GM12878 (cell line): Measurements from ENCODE around the gene INPP5D. TPM values are rescaled to one million over a fixed set of nuclear protein-coding genes. Genes with fewer than 3 reads are reported as not detected.

Experiments used
- ATAC-seq: fragments of 200-7000 bp; cut with Tn5 transposase; 3 replicates; pipeline ENCODE4 v1.9.1; 2020; ENCODE audit warnings: mild to moderate bottlenecking, moderate library complexity
- BruUV-seq: library from RNA; stranded (reverse); fragments of 400-500 nt; replicated peaks from 2 replicates; lab custom pipeline; 2021; lab: Mats Ljungman, UMichigan
- CTCF ChIA-PET: fragments of 300-600 bp; sonication (Branson Sonifier 250); formaldehyde crosslinking; extraction: SDS; loops from one replicate; lab custom pipeline; 2021; ENCODE audit warnings: inconsistent platforms; lab: Yijun Ruan, JAX
- POLR2A ChIA-PET: fragments of 350-600 bp; formaldehyde crosslinking; extraction: SDS; loops from one replicate; lab custom pipeline; 2021; ENCODE audit warnings: inconsistent platforms; lab: Charles Lee
- RAD21 ChIA-PET: fragments of 300-600 bp; sonication (Branson Sonifier 250); formaldehyde crosslinking; loops from one replicate; lab custom pipeline; 2023; ENCODE audit warnings: antibody characterized with exemption; ENCODE audit not compliant: unreplicated experiment; lab: Charles Lee
- SMC1A ChIA-PET: fragments of 300-600 bp; sonication (Branson Sonifier 250); formaldehyde crosslinking; loops from one replicate; lab custom pipeline; 2023; ENCODE audit not compliant: unreplicated experiment, uncharacterized antibody; lab: Charles Lee
- DNase-seq: peaks from one replicate; pipeline ENCODE4 v3.0.0-alpha.2; 2011; ENCODE audit warnings: low read depth, low spot score
- FAIRE-seq: peaks from 3 replicates; lab custom pipeline; 2011; peaks lifted over from hg19 to GRCh38; lab: Jason Lieb, UNC
- H2AFZ ChIP-seq: 2 replicates; pipeline ENCODE4 v1.6.0; 2011; ENCODE audit warnings: low read depth, low read length, control low read depth; ENCODE audit not compliant: control insufficient read depth
- H3K27ac ChIP-seq: 2 replicates; pipeline ENCODE4 v1.5.1; 2011; ENCODE audit warnings: control low read depth; ENCODE audit not compliant: control insufficient read depth, insufficient read depth
- H3K27me3 ChIP-seq, 2 experiments: replicated peaks in 1 of 2; 2 replicates each; pipeline versions ENCODE4 v1.6.0 to v1.6.1; 2011; ENCODE audit warnings: low read length in 1 of 2; ENCODE audit not compliant: control insufficient read depth in 2 of 2, insufficient read depth in 2 of 2
- H3K36me3 ChIP-seq, 2 experiments: 2 replicates each; pipeline ENCODE4 v1.5.1; 2011; ENCODE audit warnings: low read length in 1 of 2; ENCODE audit not compliant: control insufficient read depth in 2 of 2, insufficient read depth in 2 of 2
- H3K4me1 ChIP-seq: 2 replicates; pipeline ENCODE4 v1.6.1; 2011; ENCODE audit warnings: mild to moderate bottlenecking, low read length, moderate library complexity, mixed read lengths; ENCODE audit not compliant: control insufficient read depth, insufficient read depth
- H3K4me2 ChIP-seq: 2 replicates; pipeline ENCODE4 v1.6.0; 2011; ENCODE audit warnings: control low read depth; ENCODE audit not compliant: control insufficient read depth, insufficient read depth
- H3K4me3 ChIP-seq: fragments of 200-600 bp; sonication (generic); 2 replicates; pipeline ENCODE4 v1.5.1; 2016
- H3K79me2 ChIP-seq: 2 replicates; pipeline ENCODE4 v1.6.0; 2011; ENCODE audit warnings: low read length; ENCODE audit not compliant: control insufficient read depth, insufficient read depth
- H3K9ac ChIP-seq: 2 replicates; pipeline ENCODE4 v1.8.0; 2011; ENCODE audit warnings: low read length, control low read depth, mixed read lengths; ENCODE audit not compliant: control insufficient read depth, insufficient read depth
- H3K9me3 ChIP-seq: replicated peaks from 3 replicates; pipeline ENCODE4 v1.5.1; 2011; ENCODE audit warnings: mild to moderate bottlenecking, low read length; ENCODE audit not compliant: control insufficient read depth, insufficient read depth
- H4K20me1 ChIP-seq: 2 replicates; pipeline ENCODE4 v1.6.0; 2011; ENCODE audit not compliant: control insufficient read depth, insufficient read depth
- DPF2 ChIP-seq: fragments of 450-650 bp; IDR thresholded peaks from 2 replicates; pipeline ENCODE4 v1.6.1; 2017; ENCODE audit warnings: mild to moderate bottlenecking
- EP300 ChIP-seq, 2 experiments: fragments of 150-350 bp in 1 of 2; IDR thresholded peaks; 2 replicates each; pipeline ENCODE4 v1.6.1; 2011 to 2012; ENCODE audit warnings: low read depth in 2 of 2, low read length in 2 of 2, borderline replicate concordance in 1 of 2, improper control_type of control experiment in 1 of 2, inconsistent platforms in 1 of 2; ENCODE audit not compliant: control insufficient read depth in 1 of 2
- IKZF1 ChIP-seq: fragments of 450-650 bp; conservative IDR thresholded peaks from 2 replicates; pipeline ENCODE4 v1.6.1; 2017; ENCODE audit warnings: antibody characterized with exemption, mild to moderate bottlenecking
- JUNB ChIP-seq: IDR thresholded peaks from 2 replicates; pipeline ENCODE4 v1.6.1; 2016; ENCODE audit warnings: antibody characterized with exemption, mild to moderate bottlenecking
- MEF2A ChIP-seq: IDR thresholded peaks from 2 replicates; pipeline ENCODE4 v1.6.1; 2011; ENCODE audit warnings: low read depth, mild to moderate bottlenecking, low read length, moderate library complexity; ENCODE audit not compliant: insufficient read depth
- MTA2 ChIP-seq: fragments of 450-650 bp; IDR thresholded peaks from 2 replicates; pipeline ENCODE4 v1.6.1; 2016; ENCODE audit warnings: low read depth, mild to moderate bottlenecking, moderate library complexity
- POLR2A ChIP-seq: IDR thresholded peaks from 2 replicates; pipeline ENCODE4 v1.6.1; 2011; ENCODE audit warnings: low read depth, mild to moderate bottlenecking, low read length
- SMAD5 ChIP-seq: IDR thresholded peaks from 2 replicates; pipeline ENCODE4 v1.6.1; 2016; ENCODE audit warnings: antibody characterized with exemption, low read depth
- SREBF1 ChIP-seq: IDR thresholded peaks from 2 replicates; pipeline ENCODE4 v1.6.1; 2012; ENCODE audit warnings: mild to moderate bottlenecking, low read length
- ZNF274 ChIP-seq: IDR thresholded peaks from one replicate; pipeline ENCODE4 v1.8.0; 2011; ENCODE audit not compliant: insufficient read length, insufficient read depth
- WGBS: methylation state at CpG from one replicate; pipeline ENCODE4 v1.1.6; 2016; ENCODE audit warnings: low lambda C conversion rate; ENCODE audit not compliant: insufficient replicate concordance, insufficient coverage; ENCODE audit errors: missing lambda C conversion rate; 5-methylcytosine and 5-hydroxymethylcytosine counted together
- in situ Hi-C: fragments of 300-500 bp; cut with MboI; formaldehyde crosslinking; loops from 9 replicates; pipeline ENCODE4 v1.14.3; 2018; ENCODE audit warnings: mixed read lengths
- intact Hi-C: fragments of 100-400 bp; cut with micrococcal nuclease; formaldehyde crosslinking; loops from one replicate; pipeline ENCODE4 v1.14.2; 2022; ENCODE audit not compliant: unreplicated experiment
- polyA plus RNA-seq, 11 experiments: library from polyadenylated mRNA; depleted of rRNA in 4 of 11; unstranded in 6 of 11; stranded (reverse) in 5 of 11; fragments of >200 nt; fragmentation: Nextera tagmentation in 4 of 11; fragmentation: Illumina TruSeq in 1 of 11; extraction: Ambion mirVana in 4 of 11; extraction: Trizol in 1 of 11; gene quantifications; 1 replicate in 1 of 11; 2 replicates in 10 of 11; pipeline versions ENCODE4 v1.2.1 to v1.2.3, GENCODE V29; 2011 to 2016; ENCODE audit warnings: inconsistent platforms in 2 of 11, missing spikeins in 2 of 11, low read depth in 1 of 11
- total RNA-seq, 4 experiments: library from RNA; depleted of rRNA in 3 of 4; stranded (reverse); fragments of >200 nt in 3 of 4; fragmentation: Illumina TruSeq in 1 of 4; extraction: Trizol in 1 of 4; gene quantifications; 2 replicates each; pipeline versions ENCODE4 v1.2.1 to v1.2.3, GENCODE V29; 2013 to 2021
- TF ChIP-seq, protein P1 (sequence below): IDR thresholded peaks from 2 replicates; pipeline ENCODE4 v1.6.1; 2012; ENCODE audit warnings: low read depth, low read length, improper control_type of control experiment
- TF ChIP-seq, protein P2 (sequence below): fragments of 150-350 bp; IDR thresholded peaks from 2 replicates; pipeline ENCODE4 v1.6.1; 2014; ENCODE audit warnings: mild to moderate bottlenecking, low read depth, low read length
- TF ChIP-seq, protein P3 (sequence below): IDR thresholded peaks from 2 replicates; pipeline ENCODE4 v1.6.1; 2012; ENCODE audit warnings: low read depth, low read length, improper control_type of control experiment

Gene INPP5D
- total and polyA plus RNA-seq, 10 of the 15 experiments (the other 5 are each of a cell fraction or from before 2014, with no cell fraction given) = 11.8 to 139 (median 88.8) TPM

DNA sequence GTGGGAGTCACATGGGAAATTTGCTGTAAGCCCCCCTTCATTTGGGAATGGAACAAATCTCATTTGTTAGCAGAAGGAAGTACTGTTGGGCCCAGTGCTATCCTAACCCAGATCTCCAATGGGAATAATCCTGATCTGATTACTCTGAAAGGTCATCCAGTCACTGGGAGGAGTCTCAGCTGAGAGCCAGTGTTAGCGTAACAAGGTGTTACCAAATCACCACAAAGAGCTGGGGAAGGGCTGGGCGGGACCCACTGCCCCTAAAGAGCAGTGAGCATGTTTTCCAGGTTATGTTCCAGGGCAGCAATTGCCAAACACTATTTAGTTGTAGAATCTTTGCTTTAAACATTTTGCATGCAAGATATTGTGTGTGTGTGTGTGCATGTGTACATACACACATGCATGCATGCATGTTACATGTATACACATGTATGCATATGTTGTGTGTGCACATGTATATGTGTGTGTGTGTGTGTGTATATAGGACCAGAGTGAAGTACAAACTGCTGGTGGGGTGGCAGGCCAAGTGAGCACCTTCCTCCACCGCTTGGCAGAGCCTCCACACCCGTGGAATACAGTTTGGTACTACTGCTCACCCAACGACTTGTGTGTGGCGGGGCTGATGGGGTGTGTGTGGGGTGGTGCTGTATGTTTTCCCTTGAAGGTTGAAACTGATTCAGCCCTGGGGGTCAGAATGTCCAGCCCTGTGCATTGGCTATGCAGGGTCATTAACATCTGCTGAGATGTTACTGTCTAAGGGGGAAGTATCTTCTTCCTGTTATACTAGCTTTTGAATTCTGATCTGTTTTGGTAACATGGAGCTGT lies 15.2 kb downstream of the INPP5D start:
- peak; percentile 48 for ATAC-seq
- H3K79me2 ChIP-seq = peaks cover 82% of the 10 kb centered on the region

More for the DNA sequence above, 15.2 kb downstream of the INPP5D start:
- peaks cover 9 to 29% of the 10 kb centered on the region in 2 experiments for H3K36me3 ChIP-seq
- H3K27me3 ChIP-seq = no peaks in the 10 kb centered on the region
- CTCF ChIA-PET = interaction anchor here (0.9 to 4.2 kb wide), 9 partner anchors 9 to 180 kb away, joined by 3 to 46 read pairs (median 4); partner anchors contain the start of genes ATG16L1 and INPP5D
- 3% methylated on average over 6 of the region's 6 CpGs for WGBS
- H2AFZ ChIP-seq = no peak overlapping the region
- H3K4me1 ChIP-seq = peaks cover 83% of the 10 kb centered on the region
- SMC1A ChIA-PET = interaction anchor here (0.7 to 17.9 kb wide), 10 partner anchors 10 to 175 kb away, joined by 3 to 351 read pairs (median 4); partner anchors contain the start of gene INPP5D
- BruUV-seq = no TSS peak
- no peak for DNase-seq
- in situ Hi-C loops = no loop called here
- intact Hi-C loops = no loop called here
- peak overlapping the region; percentile 89 for H3K27ac ChIP-seq
- H3K9ac ChIP-seq = peak overlapping the region; percentile 51
- TF ChIP-seq MTA2 = no peak
- peak; percentile 20; the same call in 1 of the 2 replicates for TF ChIP-seq SMAD5
- TF ChIP-seq ZNF274 = no peak
- TF ChIP-seq EP300 (IDR thresholded peaks at IDR 0.05; ENCODE audit: borderline replicate concordance in 1 of 2, control insufficient read depth in 1 of 2, low read depth in 2 of 2, low read length in 2 of 2) = peak in 1 of 2 experiments; percentile 32; a peak in 1 of 4 replicates
- TF ChIP-seq, protein P1, sequence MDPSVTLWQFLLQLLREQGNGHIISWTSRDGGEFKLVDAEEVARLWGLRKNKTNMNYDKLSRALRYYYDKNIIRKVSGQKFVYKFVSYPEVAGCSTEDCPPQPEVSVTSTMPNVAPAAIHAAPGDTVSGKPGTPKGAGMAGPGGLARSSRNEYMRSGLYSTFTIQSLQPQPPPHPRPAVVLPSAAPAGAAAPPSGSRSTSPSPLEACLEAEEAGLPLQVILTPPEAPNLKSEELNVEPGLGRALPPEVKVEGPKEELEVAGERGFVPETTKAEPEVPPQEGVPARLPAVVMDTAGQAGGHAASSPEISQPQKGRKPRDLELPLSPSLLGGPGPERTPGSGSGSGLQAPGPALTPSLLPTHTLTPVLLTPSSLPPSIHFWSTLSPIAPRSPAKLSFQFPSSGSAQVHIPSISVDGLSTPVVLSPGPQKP = no peak; the same call in 1 of the 2 replicates
- no peak for TF ChIP-seq SREBF1
- 0 out of 2 replicates have a peak, but pooled peaks have one; percentile 30 for TF ChIP-seq DPF2
- no peak for TF ChIP-seq JUNB
- no peak for TF ChIP-seq IKZF1
- TF ChIP-seq, protein P2, sequence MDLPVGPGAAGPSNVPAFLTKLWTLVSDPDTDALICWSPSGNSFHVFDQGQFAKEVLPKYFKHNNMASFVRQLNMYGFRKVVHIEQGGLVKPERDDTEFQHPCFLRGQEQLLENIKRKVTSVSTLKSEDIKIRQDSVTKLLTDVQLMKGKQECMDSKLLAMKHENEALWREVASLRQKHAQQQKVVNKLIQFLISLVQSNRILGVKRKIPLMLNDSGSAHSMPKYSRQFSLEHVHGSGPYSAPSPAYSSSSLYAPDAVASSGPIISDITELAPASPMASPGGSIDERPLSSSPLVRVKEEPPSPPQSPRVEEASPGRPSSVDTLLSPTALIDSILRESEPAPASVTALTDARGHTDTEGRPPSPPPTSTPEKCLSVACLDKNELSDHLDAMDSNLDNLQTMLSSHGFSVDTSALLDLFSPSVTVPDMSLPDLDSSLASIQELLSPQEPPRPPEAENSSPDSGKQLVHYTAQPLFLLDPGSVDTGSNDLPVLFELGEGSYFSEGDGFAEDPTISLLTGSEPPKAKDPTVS = no peak
- peak; percentile 46; the same call in 1 of the 2 replicates for TF ChIP-seq POLR2A
- no peak for TF ChIP-seq MEF2A
- TF ChIP-seq, protein P3, sequence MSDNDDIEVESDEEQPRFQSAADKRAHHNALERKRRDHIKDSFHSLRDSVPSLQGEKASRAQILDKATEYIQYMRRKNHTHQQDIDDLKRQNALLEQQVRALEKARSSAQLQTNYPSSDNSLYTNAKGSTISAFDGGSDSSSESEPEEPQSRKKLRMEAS = no peak
- TF ChIP-seq, all 136 proteins: peak for 4
- ChIA-PET POLR2A (interaction anchor here (0.6 to 11.9 kb wide), 9 partner anchors 9 to 122 kb away, joined by 3 to 271 read pairs (median 5); partner anchors contain the start of gene INPP5D), RAD21 (interaction anchor here (0.6 to 15.1 kb wide), 8 partner anchors 10 to 148 kb away, joined by 3 to 361 read pairs (median 8); partner anchors contain the start of gene INPP5D)
- no peaks in the 10 kb centered on the region; the same call in 1 of the 2 replicates for H4K20me1 ChIP-seq
- H3K4me2 ChIP-seq = peak overlapping the region; percentile 90
- peak overlapping the region; percentile 17; the same call in 1 of the 2 replicates for H3K4me3 ChIP-seq
- FAIRE-seq = no peak
- peaks cover 7% of the 10 kb centered on the region; the same call in 2 of the 3 replicates for H3K9me3 ChIP-seq
